GM19324 (cell line): ENCODE results near the gene AUTS2.
A peak's percentile ranks its signal among the peaks of the same experiment; 100 is the strongest.

Experiments
- ATAC-seq: cut with Tn5 transposase; IDR thresholded peaks from one replicate; pipeline ENCODE4 v1.9.1; 2021; ENCODE audit warnings: mild to moderate bottlenecking, moderate library complexity; ENCODE audit not compliant: unreplicated experiment, low FRiP score

AUTS2 gene

DNA sequence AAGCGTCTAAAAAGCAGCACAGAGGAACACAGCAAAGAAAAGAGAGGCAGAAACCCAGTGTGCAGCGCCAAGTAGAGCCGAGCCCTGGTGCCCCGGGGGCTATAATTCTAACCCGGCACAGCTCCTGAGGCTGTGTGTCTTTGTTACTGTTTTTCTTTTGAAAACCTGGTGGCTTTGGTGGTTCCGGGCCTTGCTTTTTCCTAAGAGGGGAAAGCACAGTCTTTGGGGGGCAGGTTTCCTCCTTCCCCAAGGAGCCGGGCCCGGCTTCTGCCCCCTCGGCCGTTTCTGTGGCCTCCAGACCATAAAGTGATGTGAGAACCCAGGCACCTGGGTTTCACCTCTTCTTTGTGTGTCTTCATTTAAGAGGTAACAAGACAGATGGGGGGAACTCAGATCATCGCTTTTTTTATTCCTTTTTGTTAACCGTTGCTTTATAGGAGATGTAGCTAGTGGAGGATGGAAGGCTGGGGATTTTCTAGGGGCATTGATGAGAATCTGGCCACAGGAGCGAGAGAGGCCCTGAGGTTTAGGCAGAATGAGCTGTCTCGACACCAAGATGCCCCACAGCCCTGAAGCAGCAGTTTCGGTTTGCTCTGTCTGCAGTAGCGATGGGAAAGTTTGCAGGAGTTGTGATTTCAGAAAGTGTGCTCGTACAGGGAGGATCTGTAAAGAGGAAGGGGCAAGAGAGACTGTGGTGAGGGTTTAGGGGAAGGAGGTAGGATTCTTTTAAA is 1165.9 kb downstream of the AUTS2 start:
- ATAC-seq, result peak; percentile 82

DNA sequence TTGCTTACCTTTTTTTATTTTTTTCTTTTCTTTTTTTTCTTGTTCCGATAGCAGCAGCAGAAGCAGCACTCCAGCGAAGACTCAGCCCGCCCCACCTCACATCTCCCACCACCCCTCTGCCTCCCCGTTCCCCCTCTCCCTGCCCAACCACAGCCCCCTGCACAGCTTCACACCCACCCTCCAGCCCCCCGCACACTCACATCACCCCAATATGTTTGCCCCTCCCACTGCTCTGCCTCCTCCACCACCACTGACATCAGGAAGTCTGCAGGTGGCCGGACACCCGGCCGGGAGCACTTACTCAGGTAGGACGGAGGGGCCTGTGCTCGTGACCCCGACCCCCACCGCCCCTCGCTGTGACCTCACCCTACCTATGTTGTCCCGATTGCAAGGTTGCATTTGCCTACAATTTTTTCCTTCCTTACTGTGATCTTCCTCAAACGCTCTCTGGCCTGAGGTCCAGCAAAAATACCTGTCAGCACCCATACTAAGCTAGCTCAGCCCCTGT is 1166.5 kb downstream of the AUTS2 start:
- peak; percentile 6 for ATAC-seq

DNA sequence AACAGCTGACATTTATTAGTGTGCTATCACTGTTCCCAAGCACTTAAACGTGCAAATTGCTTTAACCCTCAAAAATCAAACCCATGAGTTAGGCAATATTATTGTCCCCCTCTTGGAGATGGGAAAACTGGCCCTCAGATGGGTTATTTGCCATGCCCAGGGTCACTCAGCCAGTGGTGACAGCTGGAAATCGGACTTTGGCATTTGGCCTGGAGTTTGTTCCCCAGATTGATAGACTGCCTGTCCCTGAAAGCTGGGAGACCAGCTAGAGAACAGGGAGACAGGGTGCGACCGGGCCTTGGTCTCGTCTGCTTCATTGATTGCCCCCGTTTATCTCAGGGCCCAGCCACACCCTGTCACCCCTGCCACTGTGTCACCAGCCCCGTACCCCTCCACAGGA is 1167.4 kb downstream of the AUTS2 start:
- no peak for ATAC-seq

DNA sequence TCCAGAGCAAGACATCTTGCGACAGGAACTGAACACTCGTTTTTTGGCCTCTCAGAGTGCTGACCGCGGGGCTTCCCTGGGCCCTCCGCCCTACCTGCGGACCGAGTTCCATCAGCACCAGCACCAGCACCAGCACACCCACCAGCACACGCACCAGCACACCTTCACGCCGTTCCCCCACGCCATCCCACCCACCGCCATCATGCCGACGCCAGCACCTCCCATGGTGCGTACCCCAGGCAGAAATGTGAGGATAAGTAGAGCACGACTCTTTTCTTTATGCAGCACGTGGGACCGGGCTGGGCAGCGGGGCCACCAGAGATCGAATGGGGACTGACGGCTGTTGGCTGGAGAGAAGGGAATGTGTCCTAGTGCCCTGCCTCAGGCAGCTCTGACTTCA is 1167.8 kb downstream of the AUTS2 start:
- ATAC-seq, result no peak

DNA sequence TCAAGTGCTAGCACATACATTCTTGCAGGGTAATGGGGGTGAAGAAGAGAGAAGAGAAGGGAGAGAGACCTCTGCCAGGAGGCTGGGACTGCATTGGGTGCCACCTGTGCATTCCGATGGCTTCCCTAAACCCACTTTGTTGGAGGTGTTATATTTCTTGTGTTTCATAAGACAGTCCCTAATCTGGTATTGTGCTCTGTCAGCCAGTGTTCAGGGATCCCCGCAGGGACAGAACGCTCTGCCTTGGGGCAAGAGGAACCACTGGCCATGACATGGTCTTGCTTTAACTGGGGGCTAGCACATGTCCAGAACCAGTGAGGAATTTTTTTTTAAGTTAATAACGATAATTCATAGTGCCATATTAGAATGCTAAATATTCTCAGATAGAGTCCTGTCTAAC is 1168.4 kb downstream of the AUTS2 start:
- ATAC-seq, result no peak

DNA sequence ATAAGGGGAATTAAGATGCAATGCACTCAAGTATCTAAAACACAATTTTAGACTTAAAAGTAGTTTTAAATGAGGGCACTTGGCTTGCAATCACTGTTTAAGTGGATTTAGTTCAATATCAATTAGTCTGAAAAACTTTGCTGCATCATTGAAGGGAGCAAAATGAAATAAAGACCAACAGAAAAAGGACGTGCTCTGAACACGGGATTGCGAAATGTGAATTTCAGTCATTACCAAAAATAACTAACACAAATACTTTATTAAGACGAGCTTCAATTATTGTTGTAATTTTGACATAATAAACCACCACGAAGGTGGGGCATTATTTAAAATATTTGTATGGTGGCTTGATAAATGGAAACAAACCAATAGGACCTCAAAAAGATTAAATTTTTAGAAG is 1171.9 kb downstream of the AUTS2 start:
- ATAC-seq, result no peak

DNA sequence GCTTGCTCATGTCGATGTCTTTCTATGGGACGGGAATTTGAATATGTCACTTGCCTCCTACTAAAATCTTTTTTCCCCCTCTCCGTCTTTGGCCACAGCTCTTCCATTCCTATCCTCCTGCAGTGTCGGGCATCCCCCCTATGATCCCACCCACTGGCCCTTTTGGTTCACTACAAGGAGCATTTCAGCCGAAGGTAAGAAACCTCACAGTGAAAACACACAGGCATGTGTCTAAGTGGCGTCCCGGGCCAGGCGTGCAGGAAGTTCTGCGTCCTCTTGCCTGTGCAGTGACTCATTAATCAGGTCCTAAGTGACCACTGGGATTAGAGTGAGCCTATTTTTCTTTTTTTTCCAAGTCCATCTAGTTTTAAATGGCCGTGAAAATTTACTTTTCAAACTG is 1173.2 kb downstream of the AUTS2 start:
- no peak for ATAC-seq

DNA sequence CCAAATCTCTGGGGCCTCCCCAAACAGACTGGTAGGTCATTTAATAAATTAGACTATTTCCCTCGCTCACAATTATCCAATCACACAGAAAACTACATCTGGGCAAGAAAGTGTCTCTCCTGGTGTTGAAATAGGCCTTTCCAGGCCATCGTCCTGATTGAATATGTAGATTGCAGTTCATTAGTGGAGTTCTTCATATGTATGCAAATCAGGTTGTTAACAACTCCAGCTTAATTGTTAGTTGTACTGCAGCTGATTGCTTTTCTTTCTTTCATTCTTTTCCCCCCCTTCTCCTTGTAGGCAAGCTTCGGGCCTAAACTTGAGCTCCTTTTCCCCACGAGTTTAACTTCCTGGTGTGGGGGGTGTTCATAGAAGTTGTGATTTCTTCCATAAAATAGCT is 1174.6 kb downstream of the AUTS2 start:
- no peak for ATAC-seq

DNA sequence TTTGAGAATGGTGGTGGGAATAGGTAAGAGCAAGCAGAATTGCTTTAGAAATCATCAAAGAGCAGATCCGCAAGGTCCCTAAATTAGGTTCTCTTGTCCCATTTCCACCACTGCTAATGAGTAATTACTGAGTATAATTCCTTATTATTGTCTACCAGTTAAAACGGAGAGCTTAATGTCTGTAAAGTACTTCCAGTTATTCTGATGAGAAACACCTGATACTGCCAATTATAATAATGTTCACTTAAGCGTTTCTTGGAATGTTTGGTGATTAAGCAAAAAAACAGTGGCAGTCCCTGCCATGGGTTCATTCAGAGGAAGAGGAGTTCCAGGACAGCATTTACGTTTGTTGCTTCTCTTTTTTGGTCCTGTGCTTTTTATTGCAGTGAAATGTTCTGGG is 1175.1 kb downstream of the AUTS2 start:
- no peak for ATAC-seq

DNA sequence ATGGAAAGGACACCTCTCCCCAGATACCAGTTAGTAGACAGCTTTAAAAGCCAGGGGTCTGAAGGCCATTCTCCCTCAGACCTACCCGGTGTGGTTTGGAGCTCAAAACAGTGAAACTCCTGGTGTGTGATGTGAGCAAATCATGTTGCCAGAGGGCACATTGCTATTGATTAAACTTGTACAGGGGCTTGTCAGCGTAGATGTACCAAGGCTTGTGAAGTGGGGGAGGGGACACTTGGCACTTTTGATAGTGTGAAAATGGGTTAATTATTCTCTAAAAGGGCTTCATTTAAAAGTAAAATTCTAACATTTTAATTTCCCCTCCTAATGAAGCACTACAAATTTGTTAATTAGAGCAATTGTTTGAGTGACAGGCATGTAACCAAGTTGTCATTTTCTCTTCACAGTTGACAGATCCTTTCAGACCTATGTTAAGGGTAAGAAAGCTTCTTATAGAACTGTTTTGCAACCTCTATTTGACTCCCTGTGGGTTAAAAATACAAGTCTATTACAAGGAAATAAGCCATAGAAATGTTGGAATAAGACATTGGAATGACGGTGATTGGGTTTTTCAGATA is 1176.8 kb downstream of the AUTS2 start:
- no peak for ATAC-seq

DNA sequence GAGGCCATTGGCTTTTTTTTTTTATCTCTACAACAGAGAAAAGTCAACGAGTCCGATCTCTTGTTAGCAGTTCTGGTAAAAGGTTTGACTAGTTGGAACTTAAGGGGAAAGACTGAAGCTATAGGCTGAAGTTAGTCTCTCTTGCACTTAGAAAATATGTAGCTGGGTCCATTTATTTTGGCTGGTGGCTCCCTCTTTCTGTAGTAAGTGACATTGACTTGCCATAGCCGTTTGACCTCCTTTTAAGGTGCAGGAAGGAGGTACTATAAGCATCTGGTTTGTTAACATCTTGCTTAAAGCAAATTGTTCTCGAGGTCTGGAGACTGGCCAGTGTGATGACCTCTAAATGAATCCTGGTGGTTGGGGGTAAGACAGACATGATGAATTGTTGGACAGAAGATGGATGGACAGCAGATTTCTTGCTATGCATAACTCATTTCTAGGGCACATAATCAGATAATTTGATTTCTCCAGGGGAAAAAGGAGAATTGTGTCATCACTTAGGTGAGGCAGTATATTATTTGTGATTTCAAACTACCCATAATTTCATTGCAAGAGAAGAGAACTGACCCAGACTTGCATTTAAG is 1177.4 kb downstream of the AUTS2 start:
- no peak for ATAC-seq

DNA sequence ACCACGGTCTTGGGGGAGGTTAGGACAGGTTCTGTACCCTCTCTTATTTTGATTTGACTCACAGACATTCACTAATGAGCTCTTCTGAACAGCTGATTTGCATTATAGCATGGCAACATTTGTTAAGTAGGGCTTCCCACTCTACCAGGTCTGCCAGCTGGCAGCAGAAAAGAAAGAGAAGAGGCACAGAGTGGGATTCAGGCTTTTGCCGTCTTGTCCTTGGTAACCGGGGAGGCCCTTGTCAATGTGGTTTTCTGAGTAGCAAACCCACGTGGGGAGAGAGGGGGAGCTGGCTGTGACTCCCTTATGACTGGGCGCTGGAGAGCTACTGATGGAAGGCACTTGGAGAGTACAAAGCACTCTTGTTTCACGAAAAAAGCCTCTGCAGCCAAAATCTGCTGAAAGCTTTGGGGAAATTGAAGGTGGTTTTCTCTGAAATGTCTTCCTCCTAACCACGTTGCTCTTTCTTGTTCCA is 1178.4 kb downstream of the AUTS2 start:
- ATAC-seq, result no peak

DNA sequence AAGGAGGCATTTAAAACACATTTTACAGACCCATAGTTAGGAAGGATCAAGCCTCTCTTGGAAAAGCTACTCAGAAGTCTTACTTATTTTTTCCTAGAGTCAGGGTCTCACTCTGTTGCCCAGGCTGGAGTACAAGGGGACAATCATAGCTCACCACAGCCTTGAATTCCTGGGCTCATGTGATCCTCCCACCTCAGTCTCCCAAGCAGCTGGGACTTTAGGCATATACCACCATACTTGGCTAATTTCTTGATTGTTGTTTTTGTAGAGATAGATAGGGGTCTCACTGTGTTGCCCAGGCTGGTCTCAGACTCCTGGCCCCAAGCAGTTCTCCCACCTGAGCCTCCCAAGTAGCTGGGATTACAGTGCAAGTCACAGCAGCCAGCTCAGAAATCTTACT is 1179.0 kb downstream of the AUTS2 start:
- ATAC-seq, result no peak

DNA sequence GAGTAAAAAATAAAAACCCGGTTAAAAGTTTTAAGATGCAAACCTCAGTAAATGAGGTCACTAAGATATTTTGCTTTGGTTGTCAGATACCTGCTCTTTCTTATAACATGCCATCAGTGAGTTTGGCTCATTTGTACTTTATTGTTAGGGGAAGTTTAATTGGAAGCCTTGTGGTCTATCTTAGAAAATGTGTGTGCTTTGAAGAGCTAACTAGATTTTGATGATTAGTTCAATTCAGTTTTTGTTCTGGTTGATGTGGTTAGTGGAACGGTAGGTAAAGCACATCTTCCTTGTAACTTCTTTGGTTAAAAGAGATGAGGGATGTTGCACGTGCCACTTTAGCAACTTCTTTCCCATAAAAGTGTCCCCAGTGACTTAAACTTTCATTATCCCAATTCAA is 1180.3 kb downstream of the AUTS2 start:
- no peak for ATAC-seq

DNA sequence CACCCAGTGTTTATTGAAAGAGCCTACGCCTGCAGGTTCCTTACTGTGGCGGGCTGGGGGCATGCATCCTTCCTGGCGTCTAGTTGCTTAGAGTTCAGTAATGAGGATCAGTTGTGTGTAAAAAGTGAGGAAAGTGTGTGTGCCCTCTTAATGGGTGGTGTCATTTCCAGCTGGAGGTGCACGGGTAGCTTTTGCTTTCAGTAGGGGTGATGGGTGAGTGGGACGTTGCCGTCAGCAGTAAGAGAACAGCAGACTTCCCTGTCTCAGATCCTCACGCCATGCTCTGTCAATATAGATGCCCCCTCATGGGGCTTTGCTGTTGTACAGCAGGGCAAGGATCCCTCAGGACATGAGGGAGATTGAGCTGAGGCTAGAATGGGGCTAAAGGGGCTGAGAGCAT is 1181.0 kb downstream of the AUTS2 start:
- peak; percentile 83 for ATAC-seq

DNA sequence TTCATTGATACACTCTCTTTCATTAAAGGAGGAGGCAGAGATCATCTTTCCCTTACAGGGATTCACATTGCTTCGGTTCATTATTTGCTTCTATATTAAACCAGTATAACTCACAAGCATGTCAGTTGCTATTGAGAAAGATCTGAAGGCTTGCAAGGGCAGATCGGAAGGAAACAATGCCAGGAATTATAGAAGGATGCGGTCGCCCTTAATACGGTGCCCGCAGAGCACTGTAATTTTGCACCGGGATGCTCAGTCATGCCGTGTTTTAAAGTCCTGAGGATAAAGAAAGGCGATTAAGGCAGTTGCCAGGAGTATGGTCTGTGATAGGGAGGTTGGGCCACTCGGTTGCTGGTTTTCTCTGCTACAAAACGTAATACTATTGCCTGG is 1183.6 kb downstream of the AUTS2 start:
- ATAC-seq, result no peak

DNA sequence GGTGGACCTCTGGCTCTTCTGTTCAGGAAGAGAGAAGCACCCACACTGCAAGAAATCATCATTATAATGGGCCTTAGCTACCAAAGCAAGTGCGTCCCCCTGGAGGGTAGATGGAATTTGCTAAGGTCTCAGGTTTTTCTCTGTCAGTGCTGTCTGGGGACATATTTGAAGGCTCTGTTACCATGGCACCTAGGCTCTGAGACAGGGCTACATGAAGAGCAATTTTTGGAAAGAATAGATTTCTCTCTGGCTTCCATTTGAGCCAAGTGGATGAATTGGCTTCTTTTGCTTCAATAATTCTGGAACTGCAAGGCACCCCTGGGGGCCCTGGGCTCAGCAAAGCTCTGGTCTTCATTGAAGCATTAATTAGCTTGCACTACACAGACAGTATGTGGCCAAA is 1184.5 kb downstream of the AUTS2 start:
- ATAC-seq, result no peak

DNA sequence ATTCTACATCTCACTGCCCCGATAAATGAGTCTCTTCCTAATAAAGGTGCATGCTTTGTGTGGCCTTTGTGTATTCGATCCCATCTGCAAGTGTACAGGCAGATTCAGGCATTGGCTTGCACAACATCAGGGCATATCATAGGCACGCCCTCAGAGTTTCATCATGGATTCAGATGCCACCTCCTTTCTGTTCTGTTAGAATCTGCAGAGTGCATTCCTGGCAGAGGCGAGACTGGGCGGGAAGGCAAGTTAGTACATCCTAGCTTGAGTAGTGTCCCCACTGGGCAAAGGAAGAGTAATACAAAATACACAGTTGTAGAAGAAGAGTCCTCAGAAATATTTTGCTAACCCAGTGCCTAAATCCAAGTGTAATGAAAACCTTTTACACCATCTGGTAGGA is 1187.2 kb downstream of the AUTS2 start:
- no peak for ATAC-seq

DNA sequence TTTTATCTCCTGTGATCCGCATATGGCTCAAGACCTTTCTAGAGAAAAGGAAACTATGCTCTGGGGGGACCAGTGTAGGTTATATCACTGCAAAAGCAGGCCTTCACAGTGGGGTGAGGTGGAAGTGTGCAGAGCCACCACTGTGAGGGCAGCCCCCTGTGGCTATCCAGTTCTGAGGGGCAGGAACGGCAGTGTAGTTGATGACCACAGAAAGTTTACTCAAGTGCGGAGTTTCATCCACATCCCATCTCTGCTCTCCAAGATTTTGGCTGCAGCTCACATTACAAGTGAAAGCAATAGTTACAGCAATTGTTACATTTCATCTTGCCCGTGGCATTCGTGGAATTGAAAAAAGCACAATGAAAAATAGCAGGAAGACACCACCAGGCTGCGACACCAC is 1187.8 kb downstream of the AUTS2 start:
- ATAC-seq, result no peak

DNA sequence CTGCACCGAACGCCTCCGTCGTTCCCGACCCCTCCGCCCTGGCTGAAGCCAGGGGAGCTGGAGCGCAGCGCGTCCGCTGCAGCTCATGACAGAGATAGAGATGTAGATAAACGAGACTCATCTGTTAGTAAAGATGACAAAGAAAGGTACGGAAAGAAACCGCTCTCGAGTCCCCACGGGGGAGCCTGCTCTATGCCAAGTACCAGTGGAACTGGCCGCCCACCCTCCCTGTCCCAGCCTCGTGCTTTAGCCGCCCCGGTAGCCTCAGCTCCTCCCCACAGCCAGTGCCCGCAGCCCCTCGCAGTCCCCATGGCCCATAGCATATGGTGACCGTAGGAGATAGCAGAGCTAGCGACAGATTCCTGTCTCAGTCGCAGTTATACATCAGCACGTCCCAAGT is 1189.0 kb downstream of the AUTS2 start:
- no peak for ATAC-seq

DNA sequence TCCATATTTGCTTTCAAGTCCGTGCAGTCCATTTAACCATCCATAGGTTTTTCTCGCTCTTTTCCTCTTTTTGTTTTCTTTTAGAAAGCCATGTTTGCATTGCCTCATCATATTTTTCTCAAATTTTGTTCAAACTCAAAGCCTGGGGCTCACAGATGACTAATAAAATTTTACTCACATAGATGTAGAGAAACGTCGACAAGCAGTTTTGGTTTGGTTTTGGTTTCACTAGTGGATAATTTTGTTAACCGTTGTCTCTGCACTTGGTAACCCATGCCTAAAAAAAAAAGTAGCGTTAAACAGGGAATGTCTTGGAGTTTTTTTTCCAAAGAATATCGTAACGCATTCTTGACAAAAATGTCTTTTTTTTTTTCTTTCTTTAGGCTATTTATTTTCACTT is 1189.5 kb downstream of the AUTS2 start:
- ATAC-seq, result no peak

DNA sequence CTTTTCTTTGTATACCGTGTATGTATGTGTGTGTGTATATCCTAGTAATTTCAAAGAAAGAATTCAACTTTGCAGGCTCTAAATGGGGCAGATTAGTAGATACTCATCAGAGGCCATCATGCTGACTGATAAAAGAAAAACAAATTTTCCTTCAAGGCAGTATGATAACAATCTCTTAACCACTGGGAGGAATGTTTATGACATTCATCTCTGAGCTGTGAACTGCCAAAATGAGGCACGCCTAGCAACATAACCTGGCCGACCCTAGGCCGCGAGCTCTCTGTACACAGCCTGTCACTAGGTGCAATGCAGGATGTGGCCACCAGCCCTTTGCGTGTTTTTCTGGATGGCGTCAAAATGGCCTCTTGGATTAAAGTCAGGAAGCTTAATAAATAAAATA is 1190.0 kb downstream of the AUTS2 start:
- no peak for ATAC-seq
